ENCODE measurements around the gene HSPA1B. TPM values are rescaled to one million over a fixed set of nuclear protein-coding genes. Genes with fewer than 3 reads are reported as not detected.

HSPA1B gene
- total RNA-seq, 1 experiment from 2014 or later = 358 TPM

DNA sequence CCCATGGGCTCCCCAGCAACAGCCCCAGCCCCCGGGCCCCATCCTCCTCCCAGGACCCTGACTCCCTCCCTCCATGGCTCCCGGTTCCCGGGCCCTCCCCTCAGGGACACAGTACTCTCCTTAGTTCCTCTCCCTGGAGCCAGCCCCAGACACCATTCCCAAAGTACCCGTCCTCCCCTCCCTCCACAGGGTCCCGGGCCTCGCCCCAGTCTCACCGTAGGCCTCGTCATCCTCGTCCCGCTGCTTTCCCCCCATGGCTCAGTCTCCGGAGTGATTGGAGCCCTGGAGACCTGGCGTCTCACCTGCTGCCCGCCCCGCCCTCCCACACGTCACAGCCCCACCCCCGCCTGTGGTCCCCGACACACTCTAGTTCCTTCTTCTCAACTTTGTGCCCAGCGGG, 51.2 kb downstream of the HSPA1B start, which contains the start of gene SLC44A4:
SLC44A4 (minus strand) TSS at position 272 of the 400 bp plus-strand sequence; CDS start at position 255, 17 bp downstream.
- DNase-seq (ENCODE audit: low spot score) = no peak

DNA sequence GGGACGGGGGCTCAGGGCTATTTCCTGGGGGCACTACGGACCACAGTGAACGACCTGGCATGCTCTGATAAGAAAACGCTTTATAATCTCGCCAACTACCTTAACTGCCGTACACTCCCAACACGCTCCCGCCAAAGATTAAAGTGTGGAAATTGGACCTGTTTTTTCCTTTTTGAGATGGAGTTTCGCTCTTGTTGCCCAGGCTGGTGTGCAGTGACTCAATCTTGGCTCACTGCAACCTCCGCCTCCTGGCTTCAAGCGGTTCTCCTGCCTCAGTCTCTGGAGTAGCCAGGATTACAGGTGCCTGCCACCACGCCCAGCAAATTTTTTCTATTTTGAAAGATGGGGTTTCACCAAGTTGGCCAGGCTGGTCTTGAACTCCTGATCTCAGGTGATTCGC, 51.6 kb downstream of the HSPA1B start:
- DNase-seq (ENCODE audit: low spot score) = no peak

Other genes with a start within 250 kb of the HSPA1B start
- not detected in 2 replicates for gene LTB, start 245.3 kb upstream of the HSPA1B start, total RNA-seq (2014; rRNA removed; shearing (Covaris generic))
- not detected in 2 replicates for gene LST1, start 241.5 kb upstream of the HSPA1B start, total RNA-seq (2014; rRNA removed; shearing (Covaris generic))
- not detected in 2 replicates for gene NCR3, start 234.7 kb upstream of the HSPA1B start, total RNA-seq (2014; rRNA removed; shearing (Covaris generic))
- not detected in 2 replicates for gene AIF1, start 212.5 kb upstream of the HSPA1B start, total RNA-seq (2014; rRNA removed; shearing (Covaris generic))
- gene PRRC2A, start 207.0 kb upstream of the HSPA1B start, total RNA-seq (2014; rRNA removed; shearing (Covaris generic)) = 46.7 and 55.9 TPM in 2 replicates
- gene BAG6, start 175.1 kb upstream of the HSPA1B start, total RNA-seq (2014; rRNA removed; shearing (Covaris generic)) = 176 and 186 TPM in 2 replicates
- gene APOM, start 171.8 kb upstream of the HSPA1B start, total RNA-seq (2014; rRNA removed; shearing (Covaris generic)) = 2.0 and 4.2 TPM in 2 replicates
- gene C6orf47, start 167.0 kb upstream of the HSPA1B start, total RNA-seq (2014; rRNA removed; shearing (Covaris generic)) = 15.9 and 22.0 TPM in 2 replicates
- gene GPANK1, start 162.7 kb upstream of the HSPA1B start, total RNA-seq (2014; rRNA removed; shearing (Covaris generic)) = 9.5 and 13.2 TPM in 2 replicates
- gene CSNK2B, start 161.7 kb upstream of the HSPA1B start, total RNA-seq (2014; rRNA removed; shearing (Covaris generic)) = 263 and 282 TPM in 2 replicates
- gene LY6G5B, start 157.8 kb upstream of the HSPA1B start, total RNA-seq (2014; rRNA removed; shearing (Covaris generic)) = 1.2 and 2.0 TPM in 2 replicates
- not detected in 2 replicates for gene LY6G5C, start 146.7 kb upstream of the HSPA1B start, total RNA-seq (2014; rRNA removed; shearing (Covaris generic))
- 38.5 and 40.9 TPM in 2 replicates for gene ABHD16A, start 124.4 kb upstream of the HSPA1B start, total RNA-seq (2014; rRNA removed; shearing (Covaris generic))
- not detected in 2 replicates for gene LY6G6F, start 120.9 kb upstream of the HSPA1B start, total RNA-seq (2014; rRNA removed; shearing (Covaris generic))
- gene LY6G6D, start 112.4 kb upstream of the HSPA1B start, total RNA-seq (2014; rRNA removed; shearing (Covaris generic)) = not detected in 2 replicates
- gene LY6G6C, start 106.0 kb upstream of the HSPA1B start, total RNA-seq (2014; rRNA removed; shearing (Covaris generic)) = not detected in 2 replicates
- not detected in 2 replicates for gene MPIG6B, start 104.4 kb upstream of the HSPA1B start, total RNA-seq (2014; rRNA removed; shearing (Covaris generic))
- gene DDAH2, start 98.4 kb upstream of the HSPA1B start, total RNA-seq (2014; rRNA removed; shearing (Covaris generic)) = 134 and 166 TPM in 2 replicates
- 927 and 1,153 TPM in 2 replicates for gene CLIC1, start 91.2 kb upstream of the HSPA1B start, total RNA-seq (2014; rRNA removed; shearing (Covaris generic))
- 3.2 and 6.1 TPM in 2 replicates for gene MSH5, start 87.7 kb upstream of the HSPA1B start, total RNA-seq (2014; rRNA removed; shearing (Covaris generic))
- 1.1 and 3.0 TPM in 2 replicates for gene SAPCD1, start 65.1 kb upstream of the HSPA1B start, total RNA-seq (2014; rRNA removed; shearing (Covaris generic))
- gene VWA7, start 50.4 kb upstream of the HSPA1B start, total RNA-seq (2014; rRNA removed; shearing (Covaris generic)) = 0.60 and 3.2 TPM in 2 replicates
- 56.0 and 58.8 TPM in 2 replicates for gene VARS1, start 32.0 kb upstream of the HSPA1B start, total RNA-seq (2014; rRNA removed; shearing (Covaris generic))
- gene LSM2, start 20.8 kb upstream of the HSPA1B start, total RNA-seq (2014; rRNA removed; shearing (Covaris generic)) = 80.4 and 88.0 TPM in 2 replicates
- gene HSPA1L, start 12.5 kb upstream of the HSPA1B start, total RNA-seq (2014; rRNA removed; shearing (Covaris generic)) = 1.4 and 3.0 TPM in 2 replicates
- 1.2 and 4.1 TPM in 2 replicates for gene HSPA1A, start 12.2 kb upstream of the HSPA1B start, total RNA-seq (2014; rRNA removed; shearing (Covaris generic))
- gene NEU1, start 35.1 kb downstream of the HSPA1B start, total RNA-seq (2014; rRNA removed; shearing (Covaris generic)) = 101 and 107 TPM in 2 replicates
- not detected in 2 replicates for gene SLC44A4, start 51.3 kb downstream of the HSPA1B start, total RNA-seq (2014; rRNA removed; shearing (Covaris generic))
- 75.5 and 85.7 TPM in 2 replicates for gene EHMT2, start 70.0 kb downstream of the HSPA1B start, total RNA-seq (2014; rRNA removed; shearing (Covaris generic))
- 1.3 and 4.1 TPM in 2 replicates for gene ZBTB12, start 74.3 kb downstream of the HSPA1B start, total RNA-seq (2014; rRNA removed; shearing (Covaris generic))
- 0.69 TPM in 1 of 2 replicates, not detected in the other for gene C2, start 100.0 kb downstream of the HSPA1B start, total RNA-seq (2014; rRNA removed; shearing (Covaris generic))
- gene CFB, start 118.4 kb downstream of the HSPA1B start, total RNA-seq (2014; rRNA removed; shearing (Covaris generic)) = 3.7 and 4.0 TPM in 2 replicates
- 92.1 and 117 TPM in 2 replicates for gene NELFE, start 131.2 kb downstream of the HSPA1B start, total RNA-seq (2014; rRNA removed; shearing (Covaris generic))
- 26.0 and 29.9 TPM in 2 replicates for gene SKIC2, start 131.4 kb downstream of the HSPA1B start, total RNA-seq (2014; rRNA removed; shearing (Covaris generic))
- 16.4 and 17.9 TPM in 2 replicates for gene DXO, start 144.4 kb downstream of the HSPA1B start, total RNA-seq (2014; rRNA removed; shearing (Covaris generic))
- 1.2 and 1.6 TPM in 2 replicates for gene C4A, start 154.3 kb downstream of the HSPA1B start, total RNA-seq (2014; rRNA removed; shearing (Covaris generic))
- gene C4B, start 187.1 kb downstream of the HSPA1B start, total RNA-seq (2014; rRNA removed; shearing (Covaris generic)) = 0.62 and 2.5 TPM in 2 replicates
- 0.05 TPM in 1 of 2 replicates, not detected in the other for gene CYP21A2, start 210.7 kb downstream of the HSPA1B start, total RNA-seq (2014; rRNA removed; shearing (Covaris generic))

All from A172 (cell line).